BLaER1 treated with 17β-estradiol and CSF1 and Interleukin-3, amounts not matched to agents 10 nM and 100 nM (cell line): Measurements from ENCODE around the gene DAB2IP.

ENCODE experiments used
- H3K27ac ChIP-seq, 11 experiments: shearing (Covaris generic); formaldehyde crosslinking; 2 replicates each; pipeline ENCODE4 v1.8.1; 2022
- H3K27me3 ChIP-seq, 11 experiments: shearing (Covaris generic); formaldehyde crosslinking; 2 replicates each; pipeline ENCODE4 v1.8.1; 2022
- H3K36me3 ChIP-seq, 11 experiments: shearing (Covaris generic); formaldehyde crosslinking; 2 replicates each; pipeline ENCODE4 v1.8.1; 2022
- H3K4me1 ChIP-seq, 10 experiments: shearing (Covaris generic); formaldehyde crosslinking; 2 replicates each; pipeline ENCODE4 v1.8.1; 2022
- H3K4me2 ChIP-seq, 11 experiments: shearing (Covaris generic); formaldehyde crosslinking; 2 replicates each; pipeline ENCODE4 v1.8.1; 2022
- H3K4me3 ChIP-seq, 10 experiments: shearing (Covaris generic); formaldehyde crosslinking; 2 replicates each; pipeline ENCODE4 v1.8.1; 2022
- H3K9ac ChIP-seq, 11 experiments: shearing (Covaris generic); formaldehyde crosslinking; 2 replicates each; pipeline ENCODE4 v1.8.1; 2022
- H3K9me3 ChIP-seq, 11 experiments: shearing (Covaris generic); formaldehyde crosslinking; replicated peaks in 1 of 11; 2 replicates each; pipeline ENCODE4 v1.8.1; 2022
- H4K20me1 ChIP-seq, 11 experiments: shearing (Covaris generic); formaldehyde crosslinking; 2 replicates each; pipeline ENCODE4 v1.8.1; 2022
- Cebpa-rat ChIP-seq, 11 experiments: shearing (Covaris generic); IDR thresholded peaks; 2 replicates each; pipeline ENCODE4 v1.8.1; 2022

Gene DAB2IP

DNA sequence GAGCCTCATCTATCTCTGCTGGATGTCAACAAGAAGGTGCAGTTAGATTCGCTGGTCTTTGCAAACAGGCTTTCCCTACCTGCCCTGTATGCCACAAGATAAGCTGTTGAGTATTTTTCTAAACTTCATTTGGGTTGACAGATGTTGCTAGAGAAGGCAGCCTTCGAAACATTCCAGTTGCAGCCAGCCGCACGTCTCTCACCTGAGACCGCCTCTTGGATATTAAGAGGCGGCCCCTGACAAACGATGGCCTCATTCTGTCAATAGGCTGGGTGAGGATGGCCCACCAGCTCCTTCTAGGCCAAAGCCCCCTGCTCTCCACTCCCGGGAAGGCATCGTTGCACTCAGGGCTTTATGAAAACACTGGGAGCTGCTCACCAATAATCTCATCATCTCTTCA lies 181.6 kb downstream of the DAB2IP start:
- H3K27me3 ChIP-seq, result no peaks in the 10 kb centered on the region
- H4K20me1 ChIP-seq, result no peaks in the 10 kb centered on the region; a peak in 1 of 22 replicates
- no peak overlapping the region for H3K4me2 ChIP-seq
- no peaks in the 10 kb centered on the region for H3K9me3 ChIP-seq
- TF ChIP-seq Cebpa-rat (IDR thresholded peaks at IDR 0.05), result no peak
- H3K36me3 ChIP-seq, result no peaks in the 10 kb centered on the region
- H3K27ac ChIP-seq, result no peak overlapping the region
- no peak overlapping the region for H3K4me3 ChIP-seq
- H3K4me1 ChIP-seq, result no peaks in the 10 kb centered on the region
- H3K9ac ChIP-seq, result no peak overlapping the region
